ENCODE data around the gene B3GALT6. TPM values are rescaled to one million over a fixed set of nuclear protein-coding genes. Genes with fewer than 3 reads are reported as not detected.

B3GALT6 gene
- total and polyA plus RNA-seq, 2 experiments from 2014 or later: 6.5 to 52.5 TPM

DNA sequence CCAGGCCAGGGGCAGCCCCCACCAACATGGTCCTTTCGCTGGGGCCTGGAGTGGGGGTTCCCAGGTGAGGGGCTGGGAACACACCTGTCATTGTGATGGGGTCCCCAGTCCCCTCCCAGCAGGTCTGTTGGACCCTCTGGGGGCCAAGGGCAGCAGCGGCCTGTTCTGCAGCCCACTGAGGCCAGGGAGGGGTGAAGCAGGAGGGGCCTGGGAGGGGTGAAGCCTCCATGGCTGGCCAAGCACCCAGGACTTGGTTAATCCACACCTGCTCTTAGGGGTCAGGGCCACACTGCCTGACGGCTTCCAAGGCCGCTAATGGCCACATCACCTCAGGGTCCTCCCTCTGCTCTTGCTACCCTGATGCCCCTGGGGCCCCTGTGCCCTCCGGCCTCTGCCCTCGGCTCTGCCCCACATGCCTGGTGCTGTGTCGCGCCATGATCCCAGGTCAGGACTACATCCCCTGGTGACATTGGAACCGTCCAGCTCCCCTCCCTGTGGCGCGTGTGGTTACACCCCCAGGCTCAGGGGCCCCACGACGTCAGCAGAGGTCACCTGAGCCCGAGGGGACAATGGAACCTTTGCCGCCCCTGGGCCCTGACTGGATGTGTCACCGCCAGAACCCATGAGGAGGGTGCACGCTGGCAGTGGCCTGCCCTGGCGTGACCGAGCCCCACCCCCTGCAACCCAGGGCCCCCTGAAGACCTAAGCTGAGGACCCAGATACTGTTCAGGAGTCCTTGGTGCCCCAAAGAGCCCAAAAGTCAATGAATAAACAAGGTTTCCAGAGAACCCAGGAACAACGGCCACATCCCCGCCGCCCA is 32.7 kb upstream of the B3GALT6 start:
- H4K20me1 ChIP-seq (ENCODE audit: insufficient read depth): no peaks in the 10 kb centered on the region
- H3K4me1 ChIP-seq (ENCODE audit: insufficient read depth): no peaks in the 10 kb centered on the region
- no peak for TF ChIP-seq EZH2phosphoT487 (IDR thresholded peaks at IDR 0.05; ENCODE audit: insufficient read depth, low read depth)
- no peak for TF ChIP-seq EZH2 (IDR thresholded peaks at IDR 0.05; ENCODE audit: insufficient read depth, poor library complexity, severe bottlenecking)
- no peak overlapping the region for H2AFZ ChIP-seq
- H3K79me2 ChIP-seq (ENCODE audit: insufficient read depth): no peaks in the 10 kb centered on the region
- H3K9me3 ChIP-seq (ENCODE audit: low read depth): peaks cover 3% of the 10 kb centered on the region
- H3K27me3 ChIP-seq (replicated peaks; ENCODE audit: insufficient read depth): no peaks in the 10 kb centered on the region
- H3K4me2 ChIP-seq (ENCODE audit: unreplicated experiment): no peak overlapping the region
- in situ Hi-C loops (cut with MboI): no loop called here
- no peak for DNase-seq
- H3K9me2 ChIP-seq (ENCODE audit: insufficient read depth): no peaks in the 10 kb centered on the region
- 78 to 80% methylated on average over 22 of the region's 22 CpGs for WGBS, 2 experiments (ENCODE audit: low coverage in 1 of 2, low lambda C conversion rate in 2 of 2, missing lambda C conversion rate in 2 of 2)
- H3K27ac ChIP-seq: no peak overlapping the region
- H3K36me3 ChIP-seq (ENCODE audit: low read depth): no peaks in the 10 kb centered on the region
- no peaks in the 10 kb centered on the region for H3F3A ChIP-seq (ENCODE audit: insufficient read depth)
- no peak overlapping the region for H3K4me3 ChIP-seq
- H3K9ac ChIP-seq: no peak overlapping the region

DNA sequence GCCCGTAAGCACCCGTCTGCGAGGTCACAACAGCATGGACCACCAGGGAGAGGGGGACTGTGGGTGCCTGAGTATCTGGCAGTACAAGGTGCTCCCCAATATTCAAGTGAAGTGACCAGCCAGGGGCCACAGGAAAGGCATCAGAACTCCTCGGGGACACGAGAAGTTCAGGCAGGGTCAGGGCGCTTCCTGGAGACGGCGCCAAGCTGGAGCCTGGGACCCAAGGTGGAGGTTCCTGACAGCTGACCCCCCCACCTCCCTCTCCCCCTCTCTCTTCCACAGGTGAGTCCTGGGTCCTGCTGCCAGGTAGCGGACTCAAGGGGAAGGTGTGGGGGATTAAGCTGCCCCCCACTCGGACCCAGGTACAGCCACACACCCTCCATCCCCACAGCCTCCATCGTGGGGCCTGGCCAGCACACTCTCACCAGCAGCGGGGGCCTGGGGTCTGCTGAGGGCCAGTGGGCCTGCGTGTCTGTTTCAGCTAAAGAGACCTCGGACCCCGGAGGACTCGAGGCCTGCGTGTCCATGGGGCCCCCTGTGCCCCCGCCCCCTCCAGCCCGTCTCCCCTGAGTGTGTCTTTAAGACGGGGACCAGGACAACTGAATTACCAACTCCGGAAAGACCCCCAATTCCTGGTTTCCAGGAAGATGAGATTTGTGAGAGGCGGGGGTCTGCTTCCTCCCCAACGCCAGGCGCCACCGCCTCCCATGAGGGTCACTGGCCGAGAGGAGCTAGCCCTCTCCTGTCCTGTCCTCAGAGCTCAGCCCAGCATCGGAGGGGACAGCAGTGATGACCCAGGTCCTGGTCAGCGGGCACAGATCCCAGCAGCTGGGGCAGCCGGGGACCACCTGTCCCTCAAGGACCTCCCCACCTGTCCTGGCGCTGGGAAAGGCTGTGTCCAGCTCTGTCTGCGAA is 31.8 kb upstream of the B3GALT6 start:
- Histone ChIP-seq H3F3A (ENCODE audit: insufficient read depth) (no peaks in the 10 kb centered on the region), H3K4me2 (ENCODE audit: unreplicated experiment) (no peak overlapping the region), H3K9ac (no peak overlapping the region), H3K79me2 (ENCODE audit: insufficient read depth) (no peaks in the 10 kb centered on the region), H3K9me3 (ENCODE audit: low read depth) (no peaks in the 10 kb centered on the region), H2AFZ (no peak overlapping the region), H3K4me1 (ENCODE audit: insufficient read depth) (no peaks in the 10 kb centered on the region), H3K27me3 (replicated peaks; ENCODE audit: insufficient read depth) (no peaks in the 10 kb centered on the region), H3K4me3 (no peak overlapping the region), H3K27ac (no peak overlapping the region), H4K20me1 (ENCODE audit: insufficient read depth) (no peaks in the 10 kb centered on the region), H3K36me3 (ENCODE audit: low read depth) (no peaks in the 10 kb centered on the region), H3K9me2 (ENCODE audit: insufficient read depth) (no peaks in the 10 kb centered on the region)
- DNase-seq: no peak
- 77 to 78% methylated on average over 29 to 31 of the region's 31 CpGs for WGBS, 2 experiments (ENCODE audit: low coverage in 1 of 2, low lambda C conversion rate in 2 of 2, missing lambda C conversion rate in 2 of 2)
- no peak for TF ChIP-seq EZH2phosphoT487 (IDR thresholded peaks at IDR 0.05; ENCODE audit: insufficient read depth, low read depth)
- TF ChIP-seq EZH2 (IDR thresholded peaks at IDR 0.05; ENCODE audit: insufficient read depth, poor library complexity, severe bottlenecking): no peak
- in situ Hi-C loops (cut with MboI): no loop called here

DNA sequence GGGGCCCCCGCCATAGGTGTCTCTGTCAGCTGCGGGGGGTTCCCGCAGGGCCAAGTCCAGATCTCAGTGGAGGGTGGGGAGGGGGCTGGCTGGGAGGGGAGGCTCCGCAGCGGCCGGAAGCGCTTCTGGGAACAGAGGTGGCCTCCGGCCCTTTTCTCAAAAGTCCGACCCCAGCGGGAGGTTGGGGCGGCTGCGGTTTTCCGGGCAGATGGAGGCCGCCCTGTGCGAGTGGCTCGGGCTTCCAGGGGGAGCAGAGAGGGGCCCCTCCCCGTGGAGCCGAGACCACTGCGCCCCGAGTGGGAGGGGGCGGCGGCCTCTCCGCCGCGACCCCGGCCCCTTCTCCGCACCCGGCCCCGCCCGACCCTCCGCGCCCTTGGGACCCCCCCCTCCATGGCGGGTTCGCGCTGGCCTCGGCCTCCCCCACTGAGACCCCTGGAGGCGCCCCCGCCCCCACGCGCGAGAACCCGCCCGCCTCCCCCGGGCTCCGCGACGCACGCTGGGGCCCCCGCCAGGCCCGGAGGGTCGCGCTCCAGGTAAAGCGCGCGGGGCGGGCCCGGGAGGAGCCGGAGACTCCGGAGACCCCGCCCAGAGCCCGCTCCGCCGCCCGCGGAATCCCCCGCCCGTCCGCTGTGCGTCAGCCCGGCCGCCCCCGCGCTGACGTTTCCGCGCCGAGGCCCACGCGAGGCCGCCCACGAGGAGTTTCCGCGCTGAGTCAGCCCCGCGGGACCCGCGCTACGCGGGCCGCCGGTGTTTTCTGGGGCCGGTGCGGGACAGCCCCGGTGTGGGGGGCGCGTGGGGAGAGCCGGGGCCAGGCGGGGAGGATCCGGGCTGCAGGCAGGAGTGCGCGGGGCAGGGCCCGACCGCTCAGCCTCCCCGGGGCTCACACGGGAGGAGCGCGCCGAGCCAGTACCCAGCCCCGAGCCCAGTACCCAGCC is 30.9 kb upstream of the B3GALT6 start:
- H3K9me2 ChIP-seq (ENCODE audit: insufficient read depth): no peaks in the 10 kb centered on the region
- H3K36me3 ChIP-seq (ENCODE audit: low read depth): no peaks in the 10 kb centered on the region
- TF ChIP-seq EZH2phosphoT487 (IDR thresholded peaks at IDR 0.05; ENCODE audit: insufficient read depth, low read depth) (no peak), EZH2 (IDR thresholded peaks at IDR 0.05; ENCODE audit: insufficient read depth, poor library complexity, severe bottlenecking) (no peak)
- no peaks in the 10 kb centered on the region for H3K27me3 ChIP-seq (replicated peaks; ENCODE audit: insufficient read depth)
- H3K4me3 ChIP-seq: peak overlapping the region; percentile 63
- no peaks in the 10 kb centered on the region for H3K4me1 ChIP-seq (ENCODE audit: insufficient read depth)
- no peak overlapping the region for H3K27ac ChIP-seq
- in situ Hi-C loops (cut with MboI): no loop called here
- H3K9me3 ChIP-seq (ENCODE audit: low read depth): no peaks in the 10 kb centered on the region
- peak overlapping the region; percentile 77 for H3K4me2 ChIP-seq (ENCODE audit: unreplicated experiment)
- DNase-seq: peak; percentile 67
- peak overlapping the region; percentile 34 for H2AFZ ChIP-seq
- H3K9ac ChIP-seq: peak overlapping the region; percentile 51
- no peaks in the 10 kb centered on the region for H3K79me2 ChIP-seq (ENCODE audit: insufficient read depth)
- WGBS, 2 experiments (ENCODE audit: low coverage in 1 of 2, low lambda C conversion rate in 2 of 2, missing lambda C conversion rate in 2 of 2): 2 to 3% methylated on average over 23 to 58 of the region's 109 CpGs
- H3F3A ChIP-seq (ENCODE audit: insufficient read depth): no peaks in the 10 kb centered on the region
- no peaks in the 10 kb centered on the region for H4K20me1 ChIP-seq (ENCODE audit: insufficient read depth)
